ENCODE results near the gene MCF2L. TPM values are rescaled to one million over a fixed set of nuclear protein-coding genes. Genes with fewer than 3 reads are reported as not detected.

MCF2L gene
- total RNA-seq, 2 experiments from 2014 or later, result 13.0 to 13.5 TPM

DNA sequence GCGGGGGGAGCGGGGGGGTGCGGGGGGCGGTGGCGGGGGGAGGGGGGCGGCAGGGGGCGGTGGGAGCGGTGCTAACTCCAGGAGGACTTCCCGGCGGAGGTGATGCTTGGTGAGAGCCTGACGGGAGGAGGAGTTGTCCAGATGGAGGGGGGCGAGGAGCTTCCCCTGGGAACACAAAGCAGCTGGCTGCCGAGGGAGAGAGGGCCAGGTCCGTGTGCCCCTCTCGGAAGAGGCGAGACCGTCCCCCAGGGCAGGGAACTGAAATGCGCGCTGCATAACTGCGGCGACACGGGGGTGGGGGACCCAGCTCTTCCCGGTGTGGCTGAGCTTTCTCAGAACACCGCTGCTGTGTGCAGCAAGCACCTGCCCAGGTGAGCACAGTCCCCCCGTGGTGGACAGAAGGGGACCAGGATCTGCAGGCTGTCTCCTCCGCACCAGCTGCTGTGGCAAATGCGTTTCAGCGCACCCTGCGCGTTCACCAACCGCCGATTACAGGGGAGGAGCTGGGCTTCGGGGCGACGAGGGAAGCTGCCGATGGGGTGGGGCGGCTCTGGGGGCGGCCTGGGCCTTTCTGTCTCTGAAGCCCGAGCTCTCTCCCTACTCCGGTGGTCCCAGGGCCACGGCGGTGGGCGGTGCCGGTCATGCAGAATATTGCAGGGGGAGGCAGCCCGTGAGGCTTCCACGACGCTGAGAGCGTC, 81.9 kb downstream of the MCF2L start:
- Mint-ChIP-seq H3K4me1 (ENCODE audit: low read depth) (no peaks in the 10 kb centered on the region), H3K36me3 (ENCODE audit: low read depth) (peaks cover 24% of the 10 kb centered on the region), H3K4me3 (no peak overlapping the region), H3K27ac (no peak overlapping the region), H3K27me3 (no peaks in the 10 kb centered on the region), H3K9me3 (no peaks in the 10 kb centered on the region)
- CTCF ChIA-PET, result no interaction called here
- H3K4me3 ChIP-seq (ENCODE audit: low read length), result no peak overlapping the region
- no peaks in the 10 kb centered on the region for H3K36me3 ChIP-seq (ENCODE audit: insufficient read depth, low read length)
- intact Hi-C loops (cut with DNase I, micrococcal nuclease), result no loop called here
- TF ChIP-seq, protein P1, sequence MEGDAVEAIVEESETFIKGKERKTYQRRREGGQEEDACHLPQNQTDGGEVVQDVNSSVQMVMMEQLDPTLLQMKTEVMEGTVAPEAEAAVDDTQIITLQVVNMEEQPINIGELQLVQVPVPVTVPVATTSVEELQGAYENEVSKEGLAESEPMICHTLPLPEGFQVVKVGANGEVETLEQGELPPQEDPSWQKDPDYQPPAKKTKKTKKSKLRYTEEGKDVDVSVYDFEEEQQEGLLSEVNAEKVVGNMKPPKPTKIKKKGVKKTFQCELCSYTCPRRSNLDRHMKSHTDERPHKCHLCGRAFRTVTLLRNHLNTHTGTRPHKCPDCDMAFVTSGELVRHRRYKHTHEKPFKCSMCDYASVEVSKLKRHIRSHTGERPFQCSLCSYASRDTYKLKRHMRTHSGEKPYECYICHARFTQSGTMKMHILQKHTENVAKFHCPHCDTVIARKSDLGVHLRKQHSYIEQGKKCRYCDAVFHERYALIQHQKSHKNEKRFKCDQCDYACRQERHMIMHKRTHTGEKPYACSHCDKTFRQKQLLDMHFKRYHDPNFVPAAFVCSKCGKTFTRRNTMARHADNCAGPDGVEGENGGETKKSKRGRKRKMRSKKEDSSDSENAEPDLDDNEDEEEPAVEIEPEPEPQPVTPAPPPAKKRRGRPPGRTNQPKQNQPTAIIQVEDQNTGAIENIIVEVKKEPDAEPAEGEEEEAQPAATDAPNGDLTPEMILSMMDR (IDR thresholded peaks at IDR 0.05), result no peak
- H3K9me3 ChIP-seq (ENCODE audit: control insufficient read depth in 1 of 2, insufficient read depth in 1 of 2, low read length in 2 of 2), result peaks cover 0 to 4% of the 10 kb centered on the region in 2 experiments
- DNase-seq (no peak), ATAC-seq (ENCODE audit: poor library complexity) (no peak)
- H3K27ac ChIP-seq (ENCODE audit: low read depth in 1 of 2, low read length in 2 of 2), result no peak overlapping the region
- no peaks in the 10 kb centered on the region for H3K27me3 ChIP-seq (ENCODE audit: control insufficient read depth in 1 of 2, insufficient read depth in 2 of 2, low read length in 2 of 2)
- POLR2A ChIA-PET, result no interaction called here
- H3K4me1 ChIP-seq (ENCODE audit: insufficient read depth, low read length), result no peaks in the 10 kb centered on the region

DNA sequence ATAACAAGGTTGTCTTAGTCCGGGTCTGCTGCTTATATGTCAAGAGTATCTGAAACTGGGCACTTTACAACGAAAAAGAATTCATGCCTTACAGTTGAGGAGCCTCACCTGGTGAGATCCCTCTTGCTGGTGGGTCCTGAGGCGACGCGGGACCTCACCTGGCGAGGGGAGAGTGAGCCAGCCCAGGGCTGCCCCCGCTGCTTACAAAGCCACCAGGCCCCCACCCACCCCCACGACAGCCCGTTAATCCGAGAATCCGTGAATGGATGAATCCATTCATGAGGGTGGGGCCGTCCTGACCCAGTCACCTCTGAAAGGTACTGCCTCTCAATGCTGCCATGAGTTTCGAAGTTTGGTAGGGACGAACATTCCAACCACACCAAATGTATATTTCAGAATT, 82.6 kb downstream of the MCF2L start:
- H3K36me3 ChIP-seq (ENCODE audit: insufficient read depth, low read length), result no peaks in the 10 kb centered on the region
- TF ChIP-seq, protein P1 (IDR thresholded peaks at IDR 0.05), result no peak
- ATAC-seq (ENCODE audit: poor library complexity) (no peak), DNase-seq (no peak)
- Mint-ChIP-seq H3K4me3 (no peak overlapping the region), H3K27me3 (no peaks in the 10 kb centered on the region), H3K36me3 (ENCODE audit: low read depth) (peaks cover 17% of the 10 kb centered on the region), H3K4me1 (ENCODE audit: low read depth) (no peaks in the 10 kb centered on the region), H3K9me3 (no peaks in the 10 kb centered on the region), H3K27ac (no peak overlapping the region)
- intact Hi-C loops (cut with DNase I, micrococcal nuclease), result no loop called here
- CTCF ChIA-PET, result no interaction called here
- no peak overlapping the region for H3K4me3 ChIP-seq (ENCODE audit: low read length)
- no peaks in the 10 kb centered on the region for H3K27me3 ChIP-seq (ENCODE audit: control insufficient read depth in 1 of 2, insufficient read depth in 2 of 2, low read length in 2 of 2)
- no peak overlapping the region for H3K27ac ChIP-seq (ENCODE audit: low read depth in 1 of 2, low read length in 2 of 2)
- no peaks in the 10 kb centered on the region for H3K4me1 ChIP-seq (ENCODE audit: insufficient read depth, low read length)
- peaks cover 0 to 11% of the 10 kb centered on the region in 2 experiments for H3K9me3 ChIP-seq (ENCODE audit: control insufficient read depth in 1 of 2, insufficient read depth in 1 of 2, low read length in 2 of 2)
- POLR2A ChIA-PET, result no interaction called here

DNA sequence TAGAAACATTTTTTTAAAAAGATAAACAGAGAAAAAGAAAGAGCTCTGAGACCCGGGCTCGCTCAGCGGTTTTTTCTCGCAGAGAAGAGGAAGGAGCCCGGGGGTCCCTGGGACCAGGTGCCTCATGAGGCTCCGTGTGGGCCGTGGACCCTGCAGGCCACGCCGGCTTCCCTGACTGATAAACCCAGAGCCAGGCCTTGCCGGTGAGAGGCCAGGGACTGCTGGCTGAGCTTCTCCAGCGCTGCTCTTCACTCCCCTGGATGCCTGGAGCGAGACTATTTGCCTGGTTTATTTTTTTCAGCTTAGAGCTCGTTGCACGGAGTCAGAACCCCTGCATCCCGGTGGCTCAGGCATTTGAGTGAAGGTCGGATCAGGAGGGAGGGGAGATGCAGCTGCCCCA, 83.2 kb downstream of the MCF2L start:
- no peaks in the 10 kb centered on the region for H3K36me3 ChIP-seq (ENCODE audit: insufficient read depth, low read length)
- intact Hi-C loops (cut with DNase I, micrococcal nuclease), result no loop called here
- H3K4me3 ChIP-seq (ENCODE audit: low read length), result no peak overlapping the region
- DNase-seq (no peak), ATAC-seq (ENCODE audit: poor library complexity) (no peak)
- Mint-ChIP-seq H3K4me1 (ENCODE audit: low read depth) (no peaks in the 10 kb centered on the region), H3K27me3 (no peaks in the 10 kb centered on the region), H3K9me3 (no peaks in the 10 kb centered on the region), H3K36me3 (ENCODE audit: low read depth) (peaks cover 11% of the 10 kb centered on the region), H3K4me3 (no peak overlapping the region), H3K27ac (no peak overlapping the region)
- no peak overlapping the region for H3K27ac ChIP-seq (ENCODE audit: low read depth in 1 of 2, low read length in 2 of 2)
- H3K9me3 ChIP-seq (ENCODE audit: control insufficient read depth in 1 of 2, insufficient read depth in 1 of 2, low read length in 2 of 2), result peaks cover 0 to 17% of the 10 kb centered on the region in 2 experiments
- ChIA-PET POLR2A (no interaction called here), CTCF (no interaction called here)
- no peaks in the 10 kb centered on the region for H3K4me1 ChIP-seq (ENCODE audit: insufficient read depth, low read length)
- TF ChIP-seq, protein P1 (IDR thresholded peaks at IDR 0.05), result no peak
- no peaks in the 10 kb centered on the region for H3K27me3 ChIP-seq (ENCODE audit: control insufficient read depth in 1 of 2, insufficient read depth in 2 of 2, low read length in 2 of 2)

All from CD4-positive, alpha-beta T cell (primary cell).